HL-60/S4 treated with phorbol 12-myristate 13-acetate at 8.2 ng/mL for 4 days and 3 days (cell line): Measurements from ENCODE around the gene AHNAK2.
"Not testable (repeated sequence)": the region's sequence is repeated elsewhere in the genome, so short reads cannot be mapped to it uniquely, and the experiment has no call there.

Experiments used
- in situ Hi-C: fragments of 300-500 bp; cut with MboI; formaldehyde crosslinking; loops from 2 replicates; pipeline ENCODE4 v1.15.0; 2022; ENCODE audit warnings: low sequenced_read_pairs

The AHNAK2 gene

GRCh38 chr14:104928391-104929133 lies 49.6 kb downstream of the AHNAK2 start:
- in situ Hi-C loops = no loop called here

DNA sequence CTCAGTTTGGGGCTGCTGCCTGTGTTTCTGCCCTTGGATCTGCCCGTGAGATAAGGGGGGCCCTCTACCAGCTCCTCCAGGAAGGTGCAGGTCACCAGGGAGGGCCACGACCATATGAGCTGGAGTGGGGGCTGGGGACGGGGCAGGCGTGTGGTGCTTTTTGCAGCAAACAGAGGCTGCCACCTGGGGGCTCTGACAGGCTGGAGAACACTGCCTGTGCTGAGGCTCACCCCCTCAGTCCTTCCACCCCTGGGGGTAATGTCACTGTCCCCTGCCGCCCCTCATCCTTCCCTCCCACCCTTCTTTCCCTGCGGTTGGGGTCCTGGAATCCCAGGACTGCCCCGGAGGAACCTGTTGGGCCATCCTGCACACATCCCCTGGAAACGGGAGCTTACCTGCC lies 50.3 kb downstream of the AHNAK2 start:
- in situ Hi-C loops = no loop called here

DNA sequence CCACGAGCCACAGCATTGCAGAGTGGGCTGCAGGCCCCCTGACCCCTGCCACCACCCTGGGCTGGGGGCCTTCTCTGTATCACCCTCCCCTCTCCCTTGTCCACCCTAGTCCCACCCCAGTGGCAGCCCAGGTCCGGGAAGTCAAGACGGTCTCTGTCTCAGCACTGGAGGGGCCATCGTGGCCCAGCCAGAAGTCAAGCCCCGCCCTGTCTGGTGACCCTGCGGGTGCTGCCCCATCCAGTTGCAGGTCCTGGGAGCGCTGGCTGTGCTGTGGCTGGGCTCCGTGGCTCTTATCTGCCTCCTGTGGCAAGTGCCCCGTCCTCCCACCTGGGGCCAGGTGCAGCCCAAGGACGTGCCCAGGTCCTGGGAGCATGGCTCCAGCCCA lies 50.8 kb downstream of the AHNAK2 start:
- in situ Hi-C loops = no loop called here

DNA sequence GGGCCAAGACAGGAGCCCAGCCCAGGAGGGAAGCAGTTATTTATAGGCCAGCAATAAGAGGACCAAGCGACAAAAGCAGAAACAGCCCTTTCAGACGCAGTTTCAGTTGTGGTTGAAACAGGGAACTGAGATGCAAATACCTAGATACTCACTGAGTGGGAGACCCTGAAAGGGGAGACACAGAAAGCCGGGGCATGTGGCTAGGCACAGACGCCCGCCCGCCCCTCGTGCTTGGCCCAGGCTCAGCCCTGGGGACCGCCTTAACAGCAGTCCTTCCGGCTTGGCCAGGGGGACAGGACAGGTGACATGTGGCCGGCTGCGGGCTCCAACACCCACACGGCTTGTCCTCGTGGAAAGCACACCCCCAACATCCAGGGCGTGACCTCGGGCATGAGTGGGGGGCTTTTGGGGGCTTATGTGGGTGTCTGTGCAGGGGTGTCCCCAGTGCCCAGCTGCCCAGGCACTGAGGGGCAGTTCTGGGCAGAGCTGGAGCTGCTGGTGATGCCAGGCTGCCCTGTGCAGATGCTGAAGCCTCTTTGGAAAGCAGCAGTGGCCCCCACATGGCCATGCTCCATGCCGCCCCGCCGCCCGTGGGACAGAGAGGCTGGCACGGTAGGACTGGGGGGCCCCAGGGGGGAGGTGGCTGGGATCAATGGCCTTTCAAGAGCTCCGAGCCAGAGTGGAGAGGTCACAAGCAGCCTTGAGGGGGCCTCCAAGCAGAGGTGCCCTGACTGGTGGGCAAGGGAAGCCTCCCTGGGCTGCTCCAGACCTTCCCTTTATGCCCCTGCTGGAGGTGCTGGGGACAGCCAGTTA lies 51.3 kb downstream of the AHNAK2 start:
- in situ Hi-C loops = no loop called here

DNA sequence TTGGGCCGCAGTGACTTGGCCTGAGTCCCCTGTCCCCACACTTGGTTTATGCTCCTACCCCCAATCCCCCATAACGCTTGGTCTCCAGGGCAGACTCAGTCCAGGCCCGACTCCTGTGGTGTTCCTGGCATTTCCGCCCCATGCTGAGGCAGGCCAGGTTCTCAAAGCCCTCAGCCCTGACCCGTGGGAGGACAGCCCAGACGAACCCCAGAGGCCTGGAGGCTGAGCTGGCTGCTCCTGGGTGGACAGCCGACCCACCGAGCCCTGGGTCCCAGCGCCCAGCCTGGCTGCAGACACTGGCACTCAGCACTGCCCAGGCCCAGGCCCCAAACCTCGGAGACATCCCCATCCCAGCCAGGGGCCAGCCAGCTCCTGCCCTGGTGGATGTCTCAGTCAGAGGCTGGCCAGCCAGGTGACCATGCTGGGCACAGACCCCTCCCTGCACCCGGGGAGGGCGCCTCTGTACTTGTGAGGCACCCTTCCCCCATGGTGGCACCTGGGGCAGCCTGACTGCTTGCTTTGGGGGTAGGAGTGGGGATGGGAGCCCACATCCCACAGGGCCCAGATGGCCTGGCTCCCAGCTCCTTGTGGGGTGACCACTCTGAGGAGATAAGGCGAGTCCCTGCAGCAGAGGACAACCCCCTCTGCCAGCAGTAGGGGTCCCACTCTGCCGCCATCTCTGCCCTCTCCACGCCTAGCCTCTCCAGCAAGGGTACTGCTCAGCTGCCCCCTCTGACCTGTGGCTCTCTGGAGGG lies 52.1 kb downstream of the AHNAK2 start:
- in situ Hi-C loops = no loop called here

- in situ Hi-C loops = no loop called here
Observed at GRCh38 chr14:104925214-104925854, 52.8 kb downstream of the AHNAK2 start.

DNA sequence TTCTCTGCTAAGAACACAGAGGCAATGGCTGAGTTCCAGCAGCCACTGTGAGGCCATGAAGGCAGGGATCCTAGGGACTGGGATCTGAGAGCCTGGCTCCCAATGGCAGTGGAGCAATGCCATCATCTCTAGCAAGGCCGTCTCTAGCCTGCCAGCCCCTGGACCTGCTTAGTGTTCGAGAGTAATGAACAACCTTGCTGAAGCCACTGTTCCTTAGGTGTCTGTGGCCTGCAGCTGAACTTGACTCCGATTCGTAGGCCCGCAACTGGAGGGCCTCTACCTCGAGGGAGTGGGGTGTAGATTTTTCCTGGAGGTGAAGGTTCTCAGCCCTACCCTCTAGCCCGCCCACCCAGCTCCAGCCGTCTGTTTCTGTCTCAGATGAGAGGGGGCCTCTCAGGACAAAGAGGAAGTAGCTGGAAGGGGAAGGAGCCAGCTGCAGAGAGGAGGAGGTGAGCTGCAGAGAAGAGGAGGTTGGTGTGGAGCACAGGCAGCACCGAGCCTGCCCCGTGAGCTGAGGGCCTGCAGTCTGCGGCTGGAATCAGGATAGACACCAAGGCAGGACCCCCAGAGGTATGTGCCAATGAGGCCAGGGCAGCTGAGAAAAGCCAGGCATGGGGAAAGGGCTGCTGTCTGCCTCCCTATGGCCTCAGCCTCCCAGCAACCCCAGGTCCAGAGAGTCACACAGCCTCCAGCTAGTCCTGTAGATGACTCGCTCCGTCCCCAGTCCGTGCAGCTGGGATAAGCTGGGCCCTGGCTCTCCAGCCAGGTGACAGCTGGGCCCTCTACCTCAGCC lies 53.6 kb downstream of the AHNAK2 start, which contains the start of gene PLD4:
Gene PLD4 (plus strand): TSS at position 459 of the 793 bp plus-strand sequence. CDS start 2,262 bp downstream, outside the sequence.
- in situ Hi-C loops = no loop called here

- in situ Hi-C loops = no loop called here
Observed at GRCh38 chr14:104923640-104924420, 54.3 kb downstream of the AHNAK2 start.

DNA sequence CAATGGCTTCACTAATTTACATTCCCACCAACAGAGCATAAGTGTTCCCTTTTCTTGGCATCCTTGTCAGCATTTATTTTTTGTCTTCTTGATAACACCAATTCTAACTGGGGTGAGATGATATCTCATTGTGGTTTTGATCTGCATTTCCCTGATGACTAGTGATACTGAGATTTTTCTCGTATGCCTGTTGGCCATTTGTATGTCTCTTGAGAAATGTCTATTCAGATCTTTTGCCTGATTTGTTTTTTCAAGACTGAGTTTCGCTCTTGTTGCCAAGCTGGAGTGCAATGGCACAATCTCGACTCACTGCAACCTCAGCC lies 58.2 kb downstream of the AHNAK2 start:
- in situ Hi-C loops = no loop called here

- in situ Hi-C loops = not testable (repeated sequence)
Observed at GRCh38 chr14:104919152-104919992, 58.8 kb downstream of the AHNAK2 start.

- in situ Hi-C loops = no loop called here
Observed at GRCh38 chr14:104917993-104918392, 60.2 kb downstream of the AHNAK2 start.

GRCh38 chr14:104917116-104917515 lies 61.1 kb downstream of the AHNAK2 start:
- in situ Hi-C loops = no loop called here

GRCh38 chr14:104913435-104913834 lies 64.7 kb downstream of the AHNAK2 start:
- in situ Hi-C loops = no loop called here

DNA sequence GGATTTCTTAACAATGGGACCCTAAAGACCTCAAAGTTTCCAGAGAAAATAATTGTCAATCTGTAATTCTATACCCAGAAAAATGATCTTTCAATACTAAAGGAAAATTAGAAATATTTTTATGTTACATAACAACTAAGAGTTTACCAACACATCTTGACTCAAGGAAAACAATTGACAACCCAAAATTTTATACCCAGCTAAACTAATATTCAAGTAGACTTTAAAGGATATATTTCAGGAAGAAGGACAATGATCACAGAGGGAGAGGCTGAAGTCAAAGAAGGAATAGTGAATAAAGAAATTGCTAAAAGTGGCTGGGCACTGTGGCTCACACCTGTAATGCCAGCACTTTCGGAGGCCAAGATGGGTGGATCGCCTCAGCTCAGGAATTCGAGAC lies 66.1 kb downstream of the AHNAK2 start:
- in situ Hi-C loops = no loop called here

DNA sequence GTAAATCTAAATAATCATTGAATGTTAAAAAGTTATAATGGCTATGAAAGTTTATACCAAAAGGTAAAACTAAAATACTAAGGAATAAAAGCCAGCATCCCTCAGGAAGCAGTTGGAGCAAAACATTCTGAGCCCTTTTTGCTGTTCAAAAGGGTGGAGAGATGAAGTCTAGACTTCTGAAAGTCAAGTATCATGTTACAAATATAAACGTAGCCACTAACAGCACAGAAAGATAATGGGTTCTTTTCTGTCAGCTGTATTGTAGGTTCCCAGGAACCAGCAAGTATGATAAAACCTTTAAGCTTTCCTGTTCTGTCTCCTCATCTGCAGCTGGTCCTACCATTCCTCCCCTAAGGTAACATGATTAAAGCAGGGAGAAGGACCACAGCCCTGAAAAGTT lies 69.9 kb downstream of the AHNAK2 start:
- in situ Hi-C loops = no loop called here

DNA sequence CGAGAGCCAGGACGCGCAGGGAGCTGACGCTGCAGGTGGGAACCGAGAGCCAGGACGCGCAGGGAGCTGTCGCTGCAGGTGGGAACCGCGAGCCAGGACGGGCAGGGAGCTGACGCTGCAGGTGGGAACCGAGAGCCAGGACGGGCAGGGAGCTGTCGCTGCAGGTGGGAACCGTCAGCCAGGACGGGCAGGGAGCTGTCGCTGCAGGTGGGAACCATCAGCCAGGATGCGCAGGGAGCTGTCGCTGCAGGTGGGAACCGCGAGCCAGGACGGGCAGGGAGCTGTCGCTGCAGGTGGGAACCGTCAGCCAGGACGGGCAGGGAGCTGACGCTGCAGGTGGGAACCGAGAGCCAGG lies 72.6 kb downstream of the AHNAK2 start:
- in situ Hi-C loops = not testable (repeated sequence)

DNA sequence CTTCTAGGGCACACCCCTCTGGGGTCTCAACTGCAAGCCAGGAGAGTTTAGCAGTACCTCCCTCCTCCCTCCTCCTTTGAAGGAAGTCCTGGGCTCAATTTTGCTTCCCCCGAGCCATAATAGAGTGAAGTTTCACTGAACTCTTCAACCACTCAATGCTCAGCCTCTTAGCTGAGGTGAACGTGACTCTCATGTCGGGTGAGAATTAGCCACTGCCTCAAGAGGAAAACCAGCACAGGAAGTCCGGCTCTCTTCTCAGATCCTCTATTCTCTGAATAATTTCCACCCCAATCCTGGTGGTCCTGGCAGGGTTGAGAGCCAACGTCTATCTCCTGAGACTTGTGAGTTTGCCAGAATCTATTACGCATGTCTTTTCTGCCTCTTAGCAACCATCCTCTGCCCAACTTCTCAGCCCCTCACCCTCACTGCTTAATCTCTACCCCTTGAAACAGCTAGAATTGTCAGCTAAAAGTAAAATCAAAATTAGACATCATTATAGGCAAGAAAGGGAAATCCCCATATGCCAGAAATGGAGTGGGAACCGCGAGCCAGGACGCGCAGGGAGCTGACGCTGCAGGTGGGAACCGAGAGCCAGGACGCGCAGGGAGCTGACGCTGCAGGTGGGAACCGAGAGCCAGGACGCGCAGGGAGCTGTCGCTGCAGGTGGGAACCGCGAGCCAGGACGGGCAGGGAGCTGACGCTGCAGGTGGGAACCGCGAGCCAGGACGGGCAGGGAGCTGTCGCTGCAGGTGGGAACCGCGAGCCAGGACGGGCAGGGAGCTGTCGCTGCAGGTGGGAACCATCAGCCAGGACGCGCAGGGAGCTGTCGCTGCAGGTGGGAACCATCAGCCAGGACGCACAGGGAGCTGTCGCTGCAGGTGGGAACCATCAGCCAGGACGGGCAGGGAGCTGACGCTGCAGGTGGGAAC lies 73.3 kb downstream of the AHNAK2 start:
- in situ Hi-C loops = not testable (repeated sequence)

DNA sequence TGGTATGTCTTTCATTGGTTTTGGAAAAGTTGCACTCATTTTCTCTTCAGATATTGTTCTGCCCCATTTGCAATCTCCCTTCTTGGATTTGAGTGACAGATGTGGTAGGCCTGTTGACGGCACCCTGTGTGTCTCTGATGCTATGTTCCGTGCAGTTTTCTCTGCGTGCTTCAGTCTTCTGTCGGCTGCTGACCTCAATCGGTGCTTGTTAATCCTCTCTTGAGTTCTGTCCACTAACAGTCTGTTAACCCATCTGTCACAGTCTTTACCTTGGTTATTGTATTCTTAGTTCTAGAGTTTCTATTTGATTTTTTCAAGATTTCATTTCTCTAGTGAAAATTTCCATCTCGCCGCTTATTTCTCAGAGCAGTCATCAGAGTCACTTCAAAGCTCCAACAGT lies 74.2 kb downstream of the AHNAK2 start:
- in situ Hi-C loops = no loop called here
